Mesothelial cell of epicardium (in vitro differentiated cells): ENCODE results near the gene ZBTB7B. TPM values are rescaled to one million over a fixed set of nuclear protein-coding genes. Genes with fewer than 3 reads are reported as not detected.

ENCODE experiments used
- DNase-seq, 2 experiments: peaks; one replicate each; pipeline ENCODE4 v3.0.0; 2021; ENCODE audit warnings: low spot score in 2 of 2; ENCODE audit not compliant: unreplicated experiment in 2 of 2
- H3K27ac Mint-ChIP-seq: 2 replicates; pipeline ENCODE4 v1.8.0; 2021; ENCODE audit warnings: mixed read lengths
- H3K27me3 Mint-ChIP-seq: 2 replicates; pipeline ENCODE4 v1.8.0; 2021; ENCODE audit warnings: low read depth, mixed read lengths
- H3K36me3 Mint-ChIP-seq: 2 replicates; pipeline ENCODE4 v1.8.0; 2021; ENCODE audit warnings: mixed read lengths
- H3K4me1 Mint-ChIP-seq: 2 replicates; pipeline ENCODE4 v1.8.0; 2021; ENCODE audit warnings: mixed read lengths
- H3K4me3 Mint-ChIP-seq: 2 replicates; pipeline ENCODE4 v1.8.0; 2021; ENCODE audit warnings: mild to moderate bottlenecking, moderate library complexity, mixed read lengths
- H3K9me3 Mint-ChIP-seq: 2 replicates; pipeline ENCODE4 v1.8.0; 2021; ENCODE audit warnings: mixed read lengths
- CTCF ChIP-seq: fragments of 200-600 bp; sonication (generic); IDR thresholded peaks from one replicate; pipeline ENCODE4 v1.5.0; 2021; ENCODE audit warnings: antibody characterized with exemption; ENCODE audit not compliant: unreplicated experiment
- total RNA-seq: library from RNA; stranded (reverse); gene quantifications from 3 replicates; pipeline ENCODE4 v1.2.1, GENCODE V29; 2021

ZBTB7B gene
- total RNA-seq, 1 donor from 2014 or later = 21.7 TPM

DNA sequence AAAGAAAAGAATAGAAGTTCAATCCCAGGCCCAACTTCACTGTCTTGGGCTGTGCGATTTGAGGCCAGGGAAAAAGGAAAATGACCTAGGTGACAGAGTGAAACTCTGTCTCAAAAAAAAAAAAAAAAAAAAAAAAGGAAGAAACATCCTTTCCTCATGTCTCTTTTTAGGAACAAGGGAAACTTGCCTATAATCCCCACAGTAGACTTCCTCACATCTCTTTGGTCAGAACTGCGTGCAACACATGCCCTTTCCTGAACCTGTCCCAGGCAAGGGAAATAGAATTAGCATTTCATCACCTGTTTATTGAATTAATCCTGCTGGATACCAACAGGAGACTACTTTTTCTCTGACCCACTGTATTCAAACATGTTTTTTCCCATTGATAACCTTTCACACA, 33.3 kb downstream of the ZBTB7B start:
- Mint-ChIP-seq H3K9me3 (no peaks in the 10 kb centered on the region), H3K36me3 (no peaks in the 10 kb centered on the region), H3K27me3 (no peaks in the 10 kb centered on the region), H3K4me1 (no peaks in the 10 kb centered on the region), H3K27ac (no peak overlapping the region), H3K4me3 (no peak overlapping the region)
- DNase-seq = no peak
- no peak for TF ChIP-seq CTCF

DNA sequence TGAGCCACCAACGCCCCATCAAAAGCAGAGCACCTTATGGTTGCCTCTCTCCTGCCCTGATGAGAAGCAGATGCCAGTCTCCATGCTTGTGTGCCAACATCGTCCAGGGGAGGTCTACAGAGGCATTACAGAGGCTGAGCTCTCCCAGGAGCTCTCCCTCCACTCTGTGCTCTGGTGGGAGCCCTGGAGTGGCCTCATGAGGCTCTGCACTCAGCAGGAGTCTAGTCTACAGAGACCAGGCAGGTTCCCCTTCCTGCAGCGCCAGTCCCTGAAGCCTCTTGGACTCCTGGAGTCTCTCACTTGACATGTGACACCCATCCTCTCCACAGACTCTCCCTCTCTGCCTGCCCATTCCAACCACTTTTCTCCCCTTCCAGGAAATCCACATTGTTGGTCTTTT, 34.4 kb downstream of the ZBTB7B start:
- no peak overlapping the region for H3K27ac Mint-ChIP-seq
- no peaks in the 10 kb centered on the region for H3K36me3 Mint-ChIP-seq
- H3K4me1 Mint-ChIP-seq = no peaks in the 10 kb centered on the region
- DNase-seq = no peak
- TF ChIP-seq CTCF = no peak
- H3K27me3 Mint-ChIP-seq = no peaks in the 10 kb centered on the region
- no peaks in the 10 kb centered on the region for H3K9me3 Mint-ChIP-seq
- no peak overlapping the region for H3K4me3 Mint-ChIP-seq

DNA sequence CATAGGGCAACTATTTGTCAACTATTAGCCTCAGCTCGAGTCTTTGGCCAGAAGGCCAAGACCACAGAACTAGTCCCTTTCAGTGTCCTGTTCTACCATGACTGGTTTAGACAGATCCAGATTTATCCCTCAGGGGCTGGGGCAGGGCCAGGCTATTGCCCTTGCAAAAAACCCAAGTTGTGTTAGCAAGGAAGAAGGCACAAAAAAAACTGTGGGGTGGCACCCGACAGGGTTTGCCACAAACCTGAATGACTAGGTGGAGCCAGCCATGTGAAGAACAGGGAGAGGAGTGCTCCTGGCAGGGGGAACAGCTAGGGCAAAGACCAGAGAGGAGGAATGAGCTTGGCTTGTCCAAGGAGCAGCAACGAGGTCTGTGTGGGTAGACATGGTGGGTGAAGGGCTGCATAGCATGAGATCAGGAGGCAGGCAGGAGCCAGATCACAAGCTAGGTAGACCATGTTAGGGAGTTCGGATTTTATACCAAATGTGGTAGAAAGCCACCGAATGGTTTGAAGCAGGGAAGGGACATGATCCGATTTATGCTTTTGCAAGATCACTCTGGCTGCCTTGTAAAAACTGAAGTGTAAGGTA, 35.3 kb downstream of the ZBTB7B start:
- Mint-ChIP-seq H3K27ac (no peak overlapping the region), H3K9me3 (no peaks in the 10 kb centered on the region), H3K4me1 (no peaks in the 10 kb centered on the region), H3K27me3 (no peaks in the 10 kb centered on the region), H3K36me3 (no peaks in the 10 kb centered on the region), H3K4me3 (no peak overlapping the region)
- DNase-seq = no peak
- no peak for TF ChIP-seq CTCF

DNA sequence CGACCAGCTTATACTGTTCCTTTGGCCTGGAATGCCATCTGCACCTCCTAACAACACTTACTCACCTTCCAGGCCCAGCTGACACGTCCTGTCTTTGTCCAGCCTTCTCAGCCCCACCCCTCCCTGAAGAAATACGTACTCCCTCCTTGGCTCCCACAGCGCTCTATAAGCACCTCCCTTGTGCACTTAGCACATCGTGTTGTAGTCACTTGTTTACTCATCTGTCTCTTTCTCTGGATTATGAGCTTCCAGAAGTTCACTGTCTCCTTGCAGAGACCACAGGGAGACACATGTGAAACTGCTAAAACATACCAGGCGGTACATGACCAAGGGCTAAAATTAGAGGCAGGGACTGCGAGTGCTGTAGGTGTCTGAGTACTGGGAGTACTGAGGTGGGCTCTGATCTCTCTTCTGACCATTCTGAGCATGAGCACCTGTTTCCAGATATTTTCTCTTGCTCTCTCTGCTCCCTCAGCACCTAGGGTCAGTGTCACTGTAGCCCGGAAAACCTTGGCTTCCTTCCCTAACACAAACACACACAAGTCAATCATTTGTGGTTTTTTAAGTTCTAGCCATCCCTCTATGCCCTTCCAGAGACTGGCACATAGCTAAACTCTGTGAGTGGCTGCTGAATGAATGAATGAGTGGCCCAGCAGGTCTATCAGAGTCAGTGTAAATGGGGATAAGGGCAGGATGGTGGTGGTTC, 36.2 kb downstream of the ZBTB7B start:
- H3K36me3 Mint-ChIP-seq = no peaks in the 10 kb centered on the region
- no peaks in the 10 kb centered on the region for H3K27me3 Mint-ChIP-seq
- no peaks in the 10 kb centered on the region for H3K4me1 Mint-ChIP-seq
- no peak overlapping the region for H3K27ac Mint-ChIP-seq
- H3K9me3 Mint-ChIP-seq = no peaks in the 10 kb centered on the region
- no peak overlapping the region for H3K4me3 Mint-ChIP-seq
- no peak for TF ChIP-seq CTCF
- DNase-seq = no peak

GRCh38 chr1:155039308-155039669, 36.7 kb downstream of the ZBTB7B start:
- H3K9me3 Mint-ChIP-seq = no peaks in the 10 kb centered on the region
- no peak for TF ChIP-seq CTCF
- H3K36me3 Mint-ChIP-seq = no peaks in the 10 kb centered on the region
- H3K4me3 Mint-ChIP-seq = no peak overlapping the region
- no peak for DNase-seq
- no peak overlapping the region for H3K27ac Mint-ChIP-seq
- H3K27me3 Mint-ChIP-seq = no peaks in the 10 kb centered on the region
- H3K4me1 Mint-ChIP-seq = no peaks in the 10 kb centered on the region
